ENCODE data around the gene IL17REL.

DNA sequence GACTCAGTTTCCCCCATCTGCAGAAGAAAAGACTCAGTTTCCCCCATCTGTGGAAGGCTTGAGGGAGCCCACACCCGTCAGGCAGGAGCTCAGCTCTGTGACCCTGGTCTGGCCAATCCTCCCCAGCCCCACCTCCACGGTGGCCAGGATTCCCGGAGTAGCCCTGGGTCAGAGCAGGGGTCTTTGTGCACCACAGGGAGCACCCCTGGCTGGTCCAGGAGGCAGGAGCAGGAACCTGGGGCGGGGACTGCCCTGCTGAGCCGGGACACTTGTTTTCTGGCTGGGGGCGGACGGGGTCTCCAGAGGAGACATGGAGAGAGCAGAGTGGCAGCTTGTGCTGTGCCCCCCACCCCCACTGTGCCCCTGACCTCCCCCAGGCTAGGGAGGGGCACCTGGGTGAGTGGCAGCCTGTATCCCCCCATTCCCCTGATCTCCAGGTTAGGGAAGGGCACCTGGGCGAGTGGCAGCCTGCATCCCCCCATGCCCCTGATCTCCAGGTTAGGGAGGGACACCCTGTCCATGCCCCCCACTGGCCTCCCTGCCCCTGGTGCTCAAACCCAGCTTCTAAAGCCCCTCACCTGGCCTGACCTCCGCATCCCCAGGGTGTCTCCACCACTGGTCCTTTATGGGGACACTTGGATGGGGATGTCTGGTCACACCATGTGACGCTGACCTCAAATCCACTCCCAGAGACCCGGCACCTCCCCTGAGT lies 18.8 kb downstream of the IL17REL start:
- TF ChIP-seq, protein P1, sequence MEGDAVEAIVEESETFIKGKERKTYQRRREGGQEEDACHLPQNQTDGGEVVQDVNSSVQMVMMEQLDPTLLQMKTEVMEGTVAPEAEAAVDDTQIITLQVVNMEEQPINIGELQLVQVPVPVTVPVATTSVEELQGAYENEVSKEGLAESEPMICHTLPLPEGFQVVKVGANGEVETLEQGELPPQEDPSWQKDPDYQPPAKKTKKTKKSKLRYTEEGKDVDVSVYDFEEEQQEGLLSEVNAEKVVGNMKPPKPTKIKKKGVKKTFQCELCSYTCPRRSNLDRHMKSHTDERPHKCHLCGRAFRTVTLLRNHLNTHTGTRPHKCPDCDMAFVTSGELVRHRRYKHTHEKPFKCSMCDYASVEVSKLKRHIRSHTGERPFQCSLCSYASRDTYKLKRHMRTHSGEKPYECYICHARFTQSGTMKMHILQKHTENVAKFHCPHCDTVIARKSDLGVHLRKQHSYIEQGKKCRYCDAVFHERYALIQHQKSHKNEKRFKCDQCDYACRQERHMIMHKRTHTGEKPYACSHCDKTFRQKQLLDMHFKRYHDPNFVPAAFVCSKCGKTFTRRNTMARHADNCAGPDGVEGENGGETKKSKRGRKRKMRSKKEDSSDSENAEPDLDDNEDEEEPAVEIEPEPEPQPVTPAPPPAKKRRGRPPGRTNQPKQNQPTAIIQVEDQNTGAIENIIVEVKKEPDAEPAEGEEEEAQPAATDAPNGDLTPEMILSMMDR (IDR thresholded peaks at IDR 0.05): no peak
- no peak for TF ChIP-seq POLR2A (IDR thresholded peaks at IDR 0.05)
